ENCODE measurements around the gene OR51E2.

- TF ChIP-seq CTCF (IDR thresholded peaks at IDR 0.05): peak; percentile 92
- TF ChIP-seq EZH2 (IDR thresholded peaks at IDR 0.05; ENCODE audit: borderline replicate concordance, insufficient read depth, low read depth, low read length, poor library complexity, severe bottlenecking): no peak
These were observed 60.5 kb downstream of the OR51E2 start, which contains the start of gene OR51D1 for GRCh38 chr11:4636962-4637661.
